ENCODE results near the gene TMEM170B. TPM values are rescaled to one million over a fixed set of nuclear protein-coding genes. Genes with fewer than 3 reads are reported as not detected.

Gene TMEM170B
- polyA plus RNA-seq, 1 experiment, result 0.26 TPM

GRCh38 chr6:11606332-11606731 lies 68.8 kb downstream of the TMEM170B start:
- H3K4me3 ChIP-seq (ENCODE audit: low read depth, low read length), result no peak overlapping the region
- no peak for TF ChIP-seq CTCF (IDR thresholded peaks at IDR 0.05; ENCODE audit: low read depth, low read length)
- DNase-seq (ENCODE audit: low read depth, low spot score), result no peak
- POLR2A ChIA-PET, result no interaction called here
- H3K27ac ChIP-seq (ENCODE audit: low read depth, low read length), result no peak overlapping the region
- no peaks in the 10 kb centered on the region for H3K27me3 ChIP-seq (ENCODE audit: control insufficient read depth, insufficient read depth, low read length)
- no peaks in the 10 kb centered on the region for H3K9me3 ChIP-seq (ENCODE audit: control insufficient read depth, insufficient read depth, low read length)
- CTCF ChIA-PET, result no interaction called here

- TF ChIP-seq CTCF (IDR thresholded peaks at IDR 0.05; ENCODE audit: low read depth, low read length), result no peak
- no peak for DNase-seq (ENCODE audit: low read depth, low spot score)
- Histone ChIP-seq H3K27me3 (ENCODE audit: control insufficient read depth, insufficient read depth, low read length) (no peaks in the 10 kb centered on the region), H3K27ac (ENCODE audit: low read depth, low read length) (no peak overlapping the region), H3K4me3 (ENCODE audit: low read depth, low read length) (no peak overlapping the region), H3K9me3 (ENCODE audit: control insufficient read depth, insufficient read depth, low read length) (no peaks in the 10 kb centered on the region)
- CTCF ChIA-PET, result interaction anchor here (0.6 to 1.0 kb wide), 3 partner anchors 463 to 1259 kb away, joined by 3 to 4 read pairs (median 3); no protein-coding TSS in a partner anchor
- POLR2A ChIA-PET, result no interaction called here
These were observed 69.8 kb downstream of the TMEM170B start for GRCh38 chr6:11607383-11607782.

- H3K4me3 ChIP-seq (ENCODE audit: low read depth, low read length), result no peak overlapping the region
- no peaks in the 10 kb centered on the region for H3K9me3 ChIP-seq (ENCODE audit: control insufficient read depth, insufficient read depth, low read length)
- TF ChIP-seq CTCF (IDR thresholded peaks at IDR 0.05; ENCODE audit: low read depth, low read length), result no peak
- DNase-seq (ENCODE audit: low read depth, low spot score), result no peak
- POLR2A ChIA-PET, result interaction anchor here (1.6 kb wide), 1 partner anchor 44 kb away, joined by 7 read pairs; no protein-coding TSS in a partner anchor
- peak overlapping the region; percentile 94 for H3K27ac ChIP-seq (ENCODE audit: low read depth, low read length)
- CTCF ChIA-PET, result interaction anchor here (0.6 to 1.3 kb wide), 2 partner anchors 19 to 47 kb away, joined by 3 read pairs; no protein-coding TSS in a partner anchor
- H3K27me3 ChIP-seq (ENCODE audit: control insufficient read depth, insufficient read depth, low read length), result no peaks in the 10 kb centered on the region
These were observed 71.2 kb downstream of the TMEM170B start for GRCh38 chr6:11608600-11609323.

GRCh38 chr6:11609324-11610071 lies 71.9 kb downstream of the TMEM170B start:
- ChIA-PET POLR2A (interaction anchor here (0.7 to 1.6 kb wide), 4 partner anchors 41 to 238 kb away, joined by 3 to 7 read pairs (median 4); no protein-coding TSS in a partner anchor), CTCF (interaction anchor here (1.3 kb wide), 1 partner anchor 46 kb away, joined by 3 read pairs; no protein-coding TSS in a partner anchor)
- no peaks in the 10 kb centered on the region for H3K9me3 ChIP-seq (ENCODE audit: control insufficient read depth, insufficient read depth, low read length)
- TF ChIP-seq CTCF (IDR thresholded peaks at IDR 0.05; ENCODE audit: low read depth, low read length), result no peak
- peak overlapping the region; percentile 94 for H3K27ac ChIP-seq (ENCODE audit: low read depth, low read length)
- H3K4me3 ChIP-seq (ENCODE audit: low read depth, low read length), result no peak overlapping the region
- DNase-seq (ENCODE audit: low read depth, low spot score), result no peak
- no peaks in the 10 kb centered on the region for H3K27me3 ChIP-seq (ENCODE audit: control insufficient read depth, insufficient read depth, low read length)
